H1 (cell line): ENCODE data around the gene VGF. TPM values are rescaled to one million over a fixed set of nuclear protein-coding genes. Genes with fewer than 3 reads are reported as not detected.

ENCODE experiments used
- ASH2L ChIP-seq: fragments of 200-600, 300-600 bp; sonication (generic); IDR thresholded peaks from one replicate; pipeline ENCODE4 v1.7.1; 2017; ENCODE audit warnings: low read length
- CHD2 ChIP-seq: IDR thresholded peaks from 2 replicates; pipeline ENCODE4 v1.6.1; 2012; ENCODE audit warnings: low read length, improper control_type of control experiment
- CTBP2 ChIP-seq: IDR thresholded peaks from 2 replicates; pipeline ENCODE4 v1.7.0; 2011; ENCODE audit warnings: borderline replicate concordance, mild to moderate bottlenecking, moderate library complexity, mixed read lengths, low read length; ENCODE audit not compliant: insufficient read depth, insufficient read length
- EZH2 ChIP-seq: fragments of 200-600 bp; sonication (generic); IDR thresholded peaks from 2 replicates; pipeline ENCODE4 v1.7.1; 2012; ENCODE audit warnings: low read depth, mild to moderate bottlenecking, moderate library complexity, low read length, inconsistent platforms; ENCODE audit not compliant: severe bottlenecking
- HDAC2 ChIP-seq, 2 experiments: fragments of 300-600 bp in 1 of 2; sonication (generic) in 1 of 2; IDR thresholded peaks; 2 replicates each; pipeline ENCODE4 v1.6.1; 2011 to 2012; ENCODE audit warnings: low read depth in 2 of 2, low read length in 2 of 2, mild to moderate bottlenecking in 2 of 2, moderate library complexity in 2 of 2, borderline replicate concordance in 1 of 2, inconsistent platforms in 1 of 2
- JUN ChIP-seq: IDR thresholded peaks from 2 replicates; pipeline ENCODE4 v1.6.1; 2011; ENCODE audit warnings: low read depth, mild to moderate bottlenecking, improper control_type of control experiment, low read length
- KDM4A ChIP-seq: IDR thresholded peaks from one replicate; pipeline ENCODE4 v1.7.1; 2012; ENCODE audit warnings: low read depth, mild to moderate bottlenecking, moderate library complexity, low read length, inconsistent platforms; ENCODE audit not compliant: severe bottlenecking
- PHF8 ChIP-seq: fragments of 200-600 bp; sonication (generic); conservative IDR thresholded peaks from 2 replicates; pipeline ENCODE4 v1.7.1; 2012; ENCODE audit warnings: low read depth, mild to moderate bottlenecking, inconsistent platforms, low read length, moderate library complexity
- POLR2A ChIP-seq, 2 experiments: IDR thresholded peaks; 1 replicate in 1 of 2; 2 replicates in 1 of 2; pipeline ENCODE4 v1.6.1; 2011; ENCODE audit warnings: low read depth in 2 of 2, low read length in 2 of 2, mild to moderate bottlenecking in 2 of 2; ENCODE audit errors: control extremely low read depth in 1 of 2
- TAF7 ChIP-seq: optimal IDR thresholded peaks from 2 replicates; pipeline ENCODE3; 2011; ENCODE audit warnings: low read depth, mild to moderate bottlenecking, inconsistent platforms, low read length, moderate library complexity, borderline replicate concordance
- TBP ChIP-seq: IDR thresholded peaks from 2 replicates; pipeline ENCODE4 v1.6.1; 2011; ENCODE audit warnings: low read depth, low read length, improper control_type of control experiment
- TEAD4 ChIP-seq: IDR thresholded peaks from 2 replicates; pipeline ENCODE4 v1.6.1; 2012; ENCODE audit warnings: low read depth, low read length, inconsistent platforms, mixed read lengths
- YY1 ChIP-seq: IDR thresholded peaks from 2 replicates; pipeline ENCODE4 v1.6.1; 2011; ENCODE audit warnings: low read depth, mild to moderate bottlenecking, low read length
- polyA plus RNA-seq, 7 experiments: library from polyadenylated mRNA; depleted of rRNA in 3 of 7; stranded (reverse) in 5 of 7; unstranded in 2 of 7; fragments of >200 nt in 5 of 7; fragments of 200-250 nt in 2 of 7; gene quantifications; 1 replicate in 5 of 7; 2 replicates in 1 of 7; 4 replicates in 1 of 7; pipeline versions ENCODE4 v1.2.1 to v1.2.3, GENCODE V29; 2011 to 2013; ENCODE audit warnings: missing spikeins in 2 of 7, mixed read lengths in 2 of 7
- total RNA-seq: library from RNA; stranded (reverse); fragmentation: NEBNext Ultra II Directional; extraction: Animal tissue kit (Norgen Biotek cat#: 25700); gene quantifications from 2 replicates; pipeline ENCODE4 v1.2.1, GENCODE V29; 2021
- TF ChIP-seq, protein P1 (sequence below): IDR thresholded peaks from 2 replicates; pipeline ENCODE4 v1.6.1; 2012; ENCODE audit warnings: low read length, inconsistent platforms

The VGF gene
- total and polyA plus RNA-seq, 2 of the 8 experiments (the other 6 are each of a cell fraction or from before 2014, with no cell fraction given): 1.6 to 7.0 TPM

DNA sequence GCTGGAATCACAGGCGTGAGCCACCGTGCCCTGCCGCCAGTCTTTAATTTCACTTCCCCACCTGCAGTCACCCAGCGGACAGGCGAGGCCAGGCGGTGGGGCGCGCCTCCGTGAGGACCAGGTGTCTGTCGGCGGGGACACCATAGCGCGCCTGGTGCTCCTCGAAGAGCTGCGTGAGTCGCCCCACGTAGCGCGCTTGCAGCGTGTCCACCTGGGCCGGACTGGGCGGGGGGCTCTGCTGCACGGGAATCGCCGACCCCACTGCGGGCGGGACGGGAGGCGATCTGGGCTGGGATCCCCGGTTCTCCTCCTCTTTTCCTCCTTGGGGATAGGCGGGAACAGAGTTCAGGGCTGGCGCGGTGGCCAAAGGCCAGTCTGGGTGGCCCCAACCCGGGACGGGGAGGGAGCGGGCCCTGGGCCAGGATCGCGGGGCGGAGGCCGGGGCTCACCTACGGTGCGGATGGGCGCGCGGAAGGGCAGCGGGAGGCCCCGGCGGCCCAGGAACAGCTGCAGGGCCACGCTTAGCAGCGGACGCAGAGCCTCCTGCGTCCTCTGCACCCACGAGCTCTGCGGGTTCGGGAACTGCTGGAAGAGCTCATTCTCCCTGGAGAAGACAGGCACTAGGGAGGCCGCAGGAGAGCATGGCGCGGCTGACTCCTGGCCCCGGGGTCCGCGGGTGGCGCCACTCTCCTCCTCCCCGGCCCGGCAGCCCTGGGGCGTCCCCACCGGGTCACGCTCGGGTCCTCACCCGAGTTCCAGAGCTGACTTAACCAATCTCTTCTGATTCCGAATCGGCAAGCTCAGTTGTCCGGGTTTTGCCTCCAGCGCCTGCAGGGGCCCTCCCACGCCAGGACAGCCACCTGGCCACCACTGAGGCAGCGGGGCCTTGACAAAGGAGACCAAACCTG, 36.6 kb upstream of the VGF start (continued):
- TF ChIP-seq EZH2 (peak; percentile 45), TEAD4 (no peak), ASH2L (peak; percentile 75), TBP (peak; percentile 15; the same call in 1 of the 2 replicates), CHD2 (no peak), HDAC2 (IDR thresholded peaks at IDR 0.05; ENCODE audit: borderline replicate concordance in 1 of 2, low read depth in 2 of 2, low read length in 2 of 2) (0 out of 4 replicates have a peak, but pooled peaks of 1 of the 2 experiments have one; percentile 26), CTBP2 (no peak), YY1 (no peak), TAF7 (peak; percentile 61), KDM4A (peak; percentile 60), JUN (no peak), PHF8 (no peak), POLR2A (IDR thresholded peaks at IDR 0.05; ENCODE audit: control extremely low read depth in 1 of 2, low read depth in 2 of 2, low read length in 2 of 2) (no peak; a peak in 1 of 3 replicates)
- TF ChIP-seq, protein P1, sequence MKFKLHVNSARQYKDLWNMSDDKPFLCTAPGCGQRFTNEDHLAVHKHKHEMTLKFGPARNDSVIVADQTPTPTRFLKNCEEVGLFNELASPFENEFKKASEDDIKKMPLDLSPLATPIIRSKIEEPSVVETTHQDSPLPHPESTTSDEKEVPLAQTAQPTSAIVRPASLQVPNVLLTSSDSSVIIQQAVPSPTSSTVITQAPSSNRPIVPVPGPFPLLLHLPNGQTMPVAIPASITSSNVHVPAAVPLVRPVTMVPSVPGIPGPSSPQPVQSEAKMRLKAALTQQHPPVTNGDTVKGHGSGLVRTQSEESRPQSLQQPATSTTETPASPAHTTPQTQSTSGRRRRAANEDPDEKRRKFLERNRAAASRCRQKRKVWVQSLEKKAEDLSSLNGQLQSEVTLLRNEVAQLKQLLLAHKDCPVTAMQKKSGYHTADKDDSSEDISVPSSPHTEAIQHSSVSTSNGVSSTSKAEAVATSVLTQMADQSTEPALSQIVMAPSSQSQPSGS: no peak
- TF ChIP-seq, all 59 proteins: peak for 8
